ENCODE results near the gene BEND3. TPM values are rescaled to one million over a fixed set of nuclear protein-coding genes. Genes with fewer than 3 reads are reported as not detected.

The BEND3 gene
- total RNA-seq, 1 experiment from 2014 or later = 70.2 TPM

GRCh38 chr6:107105511-107106116 is 9.7 kb downstream of the BEND3 start:
- Histone ChIP-seq H4K8ac (replicated peaks; ENCODE audit: insufficient read length, low read depth, low read length) (no peak overlapping the region), H3K79me2 (ENCODE audit: insufficient read depth, low read length) (peaks cover 1% of the 10 kb centered on the region; the same call in 1 of the 2 replicates), H2BK15ac (ENCODE audit: low read depth, low read length) (no peak overlapping the region), H3K27ac (ENCODE audit: insufficient read length, low read depth, low read length) (peak overlapping the region; percentile 58), H3T11ph (ENCODE audit: low read length) (no peak overlapping the region), H2AK5ac (ENCODE audit: insufficient read length, low read length) (no peak overlapping the region), H3K9ac (ENCODE audit: extremely low read depth, insufficient read length, low read length) (no peak overlapping the region), H2BK12ac (ENCODE audit: insufficient read length, low read depth, low read length) (peak overlapping the region; percentile 63), H3K4me2 (ENCODE audit: insufficient read depth, insufficient read length, low read length) (no peak overlapping the region), H3K4me1 (ENCODE audit: insufficient read depth, low read length) (peaks cover 20% of the 10 kb centered on the region), H2BK20ac (ENCODE audit: low read depth, low read length, poor library complexity, severe bottlenecking) (no peak overlapping the region), H3K18ac (ENCODE audit: insufficient read length, low read depth, low read length) (no peak overlapping the region), H3K79me1 (ENCODE audit: insufficient read depth, low read depth, low read length, poor library complexity, severe bottlenecking) (peaks cover 2% of the 10 kb centered on the region), H3K9me3 (ENCODE audit: control insufficient read depth, low read depth, low read length) (no peaks in the 10 kb centered on the region), H3K27me3 (ENCODE audit: insufficient read depth, low read length) (no peaks in the 10 kb centered on the region), H3K56ac (ENCODE audit: insufficient read length, low read depth, low read length) (no peak overlapping the region), H4K91ac (ENCODE audit: insufficient read length, low read depth, low read length) (no peak overlapping the region), H3K23ac (ENCODE audit: insufficient read length, low read depth, low read length) (no peak overlapping the region), H2BK5ac (ENCODE audit: insufficient read length, low read length) (no peak overlapping the region), H3K14ac (ENCODE audit: insufficient read depth, low read length) (no peak overlapping the region; the same call in 1 of the 2 replicates), H4K20me1 (ENCODE audit: control insufficient read depth, insufficient read depth, insufficient read length) (no peaks in the 10 kb centered on the region), H2AFZ (ENCODE audit: low read length) (no peak overlapping the region), H2BK120ac (ENCODE audit: low read depth, low read length, poor library complexity, severe bottlenecking) (no peak overlapping the region), H3K23me2 (ENCODE audit: insufficient read length, low read depth, low read length, poor library complexity, severe bottlenecking) (no peaks in the 10 kb centered on the region), H4K5ac (ENCODE audit: insufficient read length, low read depth, low read length) (no peak overlapping the region), H3K4ac (ENCODE audit: low read depth, low read length) (no peak overlapping the region)
- DNase-seq = no peak
- Mint-ChIP-seq H3K27me3 (ENCODE audit: low read depth) (no peaks in the 10 kb centered on the region), H3K27ac (peak overlapping the region; percentile 92 to 96 (median 93)), H3K36me3 (ENCODE audit: insufficient read depth in 1 of 3, low read depth in 3 of 3) (peaks cover 0 to 22% (median 8%) of the 10 kb centered on the region in 3 experiments; a peak in 4 of 7 replicates), H3K4me1 (peaks cover 55% of the 10 kb centered on the region in 2 experiments), H3K9me3 (no peaks in the 10 kb centered on the region), H3K4me3 (peak overlapping the region in 1 of 2 experiments; percentile 45; a peak in 2 of 5 replicates)
- no peak for TF ChIP-seq CTCF (conservative IDR thresholded peaks at IDR 0.05)
- WGBS (ENCODE audit: extremely low coverage, insufficient read length, low lambda C conversion rate) = no CpG with 5 or more reads among the region's 7 CpGs

Measured in H9 (cell line).